GM19099 (cell line): ENCODE data around the gene RHEX.
A peak's percentile ranks its signal among the peaks of the same experiment; 100 is the strongest.

ENCODE experiments used
- POLR2A ChIP-seq: IDR thresholded peaks from 3 replicates; pipeline ENCODE4 v1.6.1; 2011; ENCODE audit warnings: low read depth; ENCODE audit not compliant: insufficient read length; ENCODE audit errors: extremely low read depth

RHEX gene

GRCh38 chr1:206041640-206042039 is 11.3 kb upstream of the RHEX start:
- no peak for TF ChIP-seq POLR2A

GRCh38 chr1:206047271-206047670 is 5.7 kb upstream of the RHEX start:
- no peak for TF ChIP-seq POLR2A

GRCh38 chr1:206048582-206048981 is 4.4 kb upstream of the RHEX start:
- no peak for TF ChIP-seq POLR2A

- no peak for TF ChIP-seq POLR2A
Measured at GRCh38 chr1:206049293-206049692, 3.7 kb upstream of the RHEX start.

GRCh38 chr1:206049919-206050600 is 2.9 kb upstream of the RHEX start:
- TF ChIP-seq POLR2A: no peak

GRCh38 chr1:206050655-206051235 is 2.2 kb upstream of the RHEX start:
- TF ChIP-seq POLR2A: peak; percentile 33

- no peak for TF ChIP-seq POLR2A
Measured at GRCh38 chr1:206058927-206059292, 5.9 kb downstream of the RHEX start.

- no peak for TF ChIP-seq POLR2A
Measured at GRCh38 chr1:206059355-206059915, 6.5 kb downstream of the RHEX start.

- TF ChIP-seq POLR2A: no peak
Measured at GRCh38 chr1:206060844-206061243, 7.9 kb downstream of the RHEX start.

GRCh38 chr1:206062464-206062863 is 9.5 kb downstream of the RHEX start:
- no peak for TF ChIP-seq POLR2A

GRCh38 chr1:206065547-206066145 is 12.7 kb downstream of the RHEX start:
- TF ChIP-seq POLR2A: no peak

GRCh38 chr1:206066479-206067171 is 13.7 kb downstream of the RHEX start:
- no peak for TF ChIP-seq POLR2A

GRCh38 chr1:206067486-206068227 is 14.7 kb downstream of the RHEX start:
- TF ChIP-seq POLR2A: no peak

GRCh38 chr1:206068314-206068713 is 15.3 kb downstream of the RHEX start:
- no peak for TF ChIP-seq POLR2A
